MCF 10A (cell line): ENCODE data around the gene ZNF653. TPM values are rescaled to one million over a fixed set of nuclear protein-coding genes. Genes with fewer than 3 reads are reported as not detected.

Source experiments
- BruUV-seq: library from RNA; stranded (reverse); fragments of 400-500 nt; replicated peaks from 2 replicates; lab custom pipeline; 2021; lab: Mats Ljungman, UMichigan
- CTCF ChIA-PET: fragments of 300-600 bp; sonication (Branson Sonifier 250); formaldehyde crosslinking; extraction: SDS; loops from one replicate; lab custom pipeline; 2021; ENCODE audit warnings: antibody characterized with exemption, inconsistent platforms; lab: Yijun Ruan, JAX
- POLR2A ChIA-PET: fragments of 300-600, 350-650 bp; sonication (Branson Sonifier 250); formaldehyde crosslinking; extraction: SDS; loops from one replicate; lab custom pipeline; 2020; ENCODE audit warnings: antibody characterized with exemption, inconsistent platforms; lab: Yijun Ruan, JAX
- DNase-seq: peaks from one replicate; pipeline ENCODE4 v3.0.0-alpha.2; 2018; ENCODE audit not compliant: unreplicated experiment
- H3K27ac Mint-ChIP-seq: one replicate; pipeline ENCODE4 v1.8.0; 2022; ENCODE audit warnings: mild to moderate bottlenecking, low read depth, mixed read lengths; ENCODE audit not compliant: unreplicated experiment
- H3K27me3 Mint-ChIP-seq: one replicate; pipeline ENCODE4 v1.8.0; 2022; ENCODE audit warnings: mixed read lengths; ENCODE audit not compliant: insufficient read depth, unreplicated experiment
- H3K36me3 Mint-ChIP-seq: one replicate; pipeline ENCODE4 v1.8.0; 2022; ENCODE audit warnings: mild to moderate bottlenecking, moderate library complexity, mixed read lengths; ENCODE audit not compliant: insufficient read depth, unreplicated experiment
- H3K4me1 Mint-ChIP-seq: one replicate; pipeline ENCODE4 v1.8.0; 2022; ENCODE audit warnings: mixed read lengths; ENCODE audit not compliant: insufficient read depth, unreplicated experiment
- H3K4me3 Mint-ChIP-seq: one replicate; pipeline ENCODE4 v1.8.0; 2022; ENCODE audit warnings: mild to moderate bottlenecking, moderate library complexity, mixed read lengths; ENCODE audit not compliant: unreplicated experiment
- H3K9me3 Mint-ChIP-seq: one replicate; pipeline ENCODE4 v1.8.0; 2022; ENCODE audit warnings: mixed read lengths; ENCODE audit not compliant: unreplicated experiment
- CTCF ChIP-seq: fragments of 200-600 bp; IDR thresholded peaks from one replicate; pipeline ENCODE4 v1.8.0; 2022; ENCODE audit warnings: antibody characterized with exemption, mild to moderate bottlenecking; ENCODE audit not compliant: unreplicated experiment
- intact Hi-C: fragments of 100-400 bp; cut with micrococcal nuclease; formaldehyde crosslinking; loops from 2 replicates; pipeline ENCODE4 v1.14.1; 2022
- total RNA-seq: library from RNA; stranded (reverse); gene quantifications from 2 replicates; pipeline ENCODE4 v1.2.3, GENCODE V29; 2022

The ZNF653 gene
- total RNA-seq, 1 experiment from 2014 or later, result 7.7 TPM

GRCh38 chr19:11447347-11448262, 58.0 kb downstream of the ZNF653 start:
- Mint-ChIP-seq H3K4me3 (no peak overlapping the region), H3K27me3 (no peaks in the 10 kb centered on the region), H3K36me3 (peaks cover 21% of the 10 kb centered on the region), H3K27ac (no peak overlapping the region), H3K4me1 (no peaks in the 10 kb centered on the region), H3K9me3 (no peaks in the 10 kb centered on the region)
- ChIA-PET POLR2A (interaction anchor here (0.7 kb wide), 1 partner anchor 304 kb away, joined by 3 read pairs; no protein-coding TSS in a partner anchor), CTCF (interaction anchor here (0.6 kb wide), 1 partner anchor 11 kb away, joined by 5 read pairs; no protein-coding TSS in a partner anchor)
- DNase-seq, result no peak
- no TSS peak for BruUV-seq
- no peak for TF ChIP-seq CTCF
- intact Hi-C loops, result loop anchor here (10.0 kb wide), 1 partner anchor 313 kb away; no protein-coding TSS in a partner anchor

GRCh38 chr19:11446652-11447301, 58.9 kb downstream of the ZNF653 start:
- Mint-ChIP-seq H3K4me1 (no peaks in the 10 kb centered on the region), H3K4me3 (no peak overlapping the region), H3K9me3 (no peaks in the 10 kb centered on the region), H3K36me3 (peaks cover 29% of the 10 kb centered on the region), H3K27ac (peak overlapping the region; percentile 8), H3K27me3 (no peaks in the 10 kb centered on the region)
- CTCF ChIA-PET, result interaction anchor here (0.9 to 1.2 kb wide), 4 partner anchors 123 to 321 kb away, joined by 3 to 4 read pairs (median 4); partner anchors contain the start of gene TSPAN16
- TF ChIP-seq CTCF, result peak; percentile 80
- DNase-seq, result peak; percentile 47
- POLR2A ChIA-PET, result no interaction called here
- no TSS peak for BruUV-seq
- intact Hi-C loops, result loop anchor here (1.0 to 10.0 kb wide), 2 partner anchors 153 to 312 kb away; no protein-coding TSS in a partner anchor

- TF ChIP-seq CTCF, result no peak
- BruUV-seq, result no TSS peak
- no peaks in the 10 kb centered on the region for H3K27me3 Mint-ChIP-seq
- no peaks in the 10 kb centered on the region for H3K9me3 Mint-ChIP-seq
- H3K36me3 Mint-ChIP-seq, result peaks cover 34% of the 10 kb centered on the region
- intact Hi-C loops, result loop anchor here (1.0 to 10.0 kb wide), 2 partner anchors 153 to 311 kb away; no protein-coding TSS in a partner anchor
- ChIA-PET POLR2A (no interaction called here), CTCF (interaction anchor here (0.6 to 1.2 kb wide), 6 partner anchors 123 to 320 kb away, joined by 3 to 4 read pairs (median 4); partner anchors contain the start of gene TSPAN16)
- H3K4me3 Mint-ChIP-seq, result no peak overlapping the region
- H3K4me1 Mint-ChIP-seq, result peaks cover under 1% of the 10 kb centered on the region
- no peak for DNase-seq
- H3K27ac Mint-ChIP-seq, result peak overlapping the region; percentile 8
Observed at GRCh38 chr19:11446271-11446651, 59.4 kb downstream of the ZNF653 start.
